DOHH2 (cell line): ENCODE measurements around the gene ZNF341.

Source experiments
- EZH2phosphoT487 ChIP-seq: fragments of 200-600 bp; sonication (generic); IDR thresholded peaks from 2 replicates; pipeline ENCODE4 v1.6.1; 2017; ENCODE audit warnings: borderline replicate concordance, mild to moderate bottlenecking, antibody characterized with exemption, low read length, moderate library complexity, mixed read lengths
- TF ChIP-seq, protein P1 (sequence below): fragments of 200-600 bp; sonication (generic); IDR thresholded peaks from one replicate; pipeline ENCODE4 v1.5.1; 2014; ENCODE audit warnings: antibody characterized with exemption, mild to moderate bottlenecking, low read depth, low read length; ENCODE audit not compliant: poor library complexity, severe bottlenecking

GRCh38 chr20:33796263-33796906, 64.6 kb downstream of the ZNF341 start:
- TF ChIP-seq, protein P1, sequence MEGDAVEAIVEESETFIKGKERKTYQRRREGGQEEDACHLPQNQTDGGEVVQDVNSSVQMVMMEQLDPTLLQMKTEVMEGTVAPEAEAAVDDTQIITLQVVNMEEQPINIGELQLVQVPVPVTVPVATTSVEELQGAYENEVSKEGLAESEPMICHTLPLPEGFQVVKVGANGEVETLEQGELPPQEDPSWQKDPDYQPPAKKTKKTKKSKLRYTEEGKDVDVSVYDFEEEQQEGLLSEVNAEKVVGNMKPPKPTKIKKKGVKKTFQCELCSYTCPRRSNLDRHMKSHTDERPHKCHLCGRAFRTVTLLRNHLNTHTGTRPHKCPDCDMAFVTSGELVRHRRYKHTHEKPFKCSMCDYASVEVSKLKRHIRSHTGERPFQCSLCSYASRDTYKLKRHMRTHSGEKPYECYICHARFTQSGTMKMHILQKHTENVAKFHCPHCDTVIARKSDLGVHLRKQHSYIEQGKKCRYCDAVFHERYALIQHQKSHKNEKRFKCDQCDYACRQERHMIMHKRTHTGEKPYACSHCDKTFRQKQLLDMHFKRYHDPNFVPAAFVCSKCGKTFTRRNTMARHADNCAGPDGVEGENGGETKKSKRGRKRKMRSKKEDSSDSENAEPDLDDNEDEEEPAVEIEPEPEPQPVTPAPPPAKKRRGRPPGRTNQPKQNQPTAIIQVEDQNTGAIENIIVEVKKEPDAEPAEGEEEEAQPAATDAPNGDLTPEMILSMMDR = no peak
- no peak for TF ChIP-seq EZH2phosphoT487
